K562 (cell line): ENCODE results near the gene VSTM1. TPM values are rescaled to one million over a fixed set of nuclear protein-coding genes. Genes with fewer than 3 reads are reported as not detected.

Source experiments
- ARID3B ChIP-seq: fragments of 250-450 bp; sonication (Bioruptor Pico); IDR thresholded peaks from 2 replicates; pipeline ENCODE4 v1.4.0; 2020; ENCODE audit warnings: borderline replicate concordance
- BCL6 ChIP-seq: fragments of 250-450 bp; sonication (Bioruptor Pico); IDR thresholded peaks from 2 replicates; pipeline ENCODE4 v1.4.0; 2020
- CEBPB ChIP-seq: fragments of 450-650 bp; IDR thresholded peaks from 2 replicates; pipeline ENCODE4 v1.6.1; 2016; ENCODE audit warnings: missing genetic modification characterization, missing compliant biosample characterization
- ETV5 ChIP-seq: sonication (generic); formaldehyde crosslinking; IDR thresholded peaks from 2 replicates; pipeline ENCODE4 v1.4.0; 2020; ENCODE audit warnings: low read depth, mild to moderate bottlenecking, missing genetic modification reagents
- GTF2E2 ChIP-seq: fragments of 200-800 bp; sonication (Bioruptor generic); IDR thresholded peaks from 2 replicates; pipeline ENCODE4 v1.6.1; 2016; ENCODE audit warnings: missing genetic modification characterization, missing compliant biosample characterization
- HDAC2 ChIP-seq: fragments of 450-650 bp; IDR thresholded peaks from 2 replicates; pipeline ENCODE4 v1.6.1; 2016; ENCODE audit warnings: mild to moderate bottlenecking
- LEF1 ChIP-seq: fragments of 450-650 bp; IDR thresholded peaks from 2 replicates; pipeline ENCODE4 v1.6.1; 2016; ENCODE audit warnings: mild to moderate bottlenecking
- POLR2H ChIP-seq: IDR thresholded peaks from 2 replicates; pipeline ENCODE4 v1.6.1; 2016; ENCODE audit warnings: missing genetic modification characterization, low read depth, mild to moderate bottlenecking, control low read depth, missing compliant biosample characterization, moderate library complexity
- polyA plus RNA-seq, 8 experiments: library from polyadenylated mRNA; depleted of rRNA in 4 of 8; stranded (reverse) in 5 of 8; unstranded in 3 of 8; fragments of >200 nt; fragmentation: Nextera tagmentation in 2 of 8; fragmentation: Illumina TruSeq in 1 of 8; extraction: Ambion mirVana in 2 of 8; extraction: Trizol in 1 of 8; gene quantifications; 2 replicates each; pipeline versions ENCODE4 v1.2.1 to v1.2.3, GENCODE V29; 2011 to 2014; ENCODE audit warnings: inconsistent platforms in 1 of 8, missing spikeins in 1 of 8
- total RNA-seq, 7 experiments: library from RNA; depleted of rRNA in 6 of 7; stranded (reverse); fragments of >200 nt in 6 of 7; fragmentation: Illumina TruSeq in 2 of 7; extraction: Trizol in 2 of 7; gene quantifications; 2 replicates each; pipeline versions ENCODE4 v1.2.1 to v1.2.3, GENCODE V29; 2011 to 2021; ENCODE audit warnings: low replicate concordance in 1 of 7
- TF ChIP-seq, protein P1 (sequence below), 2 experiments: IDR thresholded peaks; 2 replicates each; pipeline ENCODE4 v1.6.1; 2012; ENCODE audit warnings: improper control_type of control experiment in 2 of 2, low read depth in 2 of 2, low read length in 2 of 2, borderline replicate concordance in 1 of 2
- TF ChIP-seq, protein P2 (sequence below): fragments of 250-450 bp; sonication (Bioruptor Pico); IDR thresholded peaks from 2 replicates; pipeline ENCODE4 v1.8.0; 2021; ENCODE audit warnings: borderline replicate concordance, mild to moderate bottlenecking, moderate library complexity; ENCODE audit not compliant: poor library complexity, severe bottlenecking
- TF ChIP-seq, protein P3 (sequence below): sonication (generic); formaldehyde crosslinking; IDR thresholded peaks from 2 replicates; pipeline ENCODE4 v1.8.1; 2022; ENCODE audit warnings: missing genetic modification reagents
- TF ChIP-seq, protein P4 (sequence below): fragments of 450-650 bp; IDR thresholded peaks from 2 replicates; pipeline ENCODE4 v1.6.1; 2017; ENCODE audit warnings: antibody characterized with exemption

Gene VSTM1
- total and polyA plus RNA-seq, 9 of the 15 experiments (the other 6 are each of a cell fraction or from before 2014, with no cell fraction given), result not detected

- TF ChIP-seq, protein P1, sequence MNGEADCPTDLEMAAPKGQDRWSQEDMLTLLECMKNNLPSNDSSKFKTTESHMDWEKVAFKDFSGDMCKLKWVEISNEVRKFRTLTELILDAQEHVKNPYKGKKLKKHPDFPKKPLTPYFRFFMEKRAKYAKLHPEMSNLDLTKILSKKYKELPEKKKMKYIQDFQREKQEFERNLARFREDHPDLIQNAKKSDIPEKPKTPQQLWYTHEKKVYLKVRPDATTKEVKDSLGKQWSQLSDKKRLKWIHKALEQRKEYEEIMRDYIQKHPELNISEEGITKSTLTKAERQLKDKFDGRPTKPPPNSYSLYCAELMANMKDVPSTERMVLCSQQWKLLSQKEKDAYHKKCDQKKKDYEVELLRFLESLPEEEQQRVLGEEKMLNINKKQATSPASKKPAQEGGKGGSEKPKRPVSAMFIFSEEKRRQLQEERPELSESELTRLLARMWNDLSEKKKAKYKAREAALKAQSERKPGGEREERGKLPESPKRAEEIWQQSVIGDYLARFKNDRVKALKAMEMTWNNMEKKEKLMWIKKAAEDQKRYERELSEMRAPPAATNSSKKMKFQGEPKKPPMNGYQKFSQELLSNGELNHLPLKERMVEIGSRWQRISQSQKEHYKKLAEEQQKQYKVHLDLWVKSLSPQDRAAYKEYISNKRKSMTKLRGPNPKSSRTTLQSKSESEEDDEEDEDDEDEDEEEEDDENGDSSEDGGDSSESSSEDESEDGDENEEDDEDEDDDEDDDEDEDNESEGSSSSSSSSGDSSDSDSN (IDR thresholded peaks at IDR 0.05; ENCODE audit: borderline replicate concordance in 1 of 2, low read depth in 2 of 2, low read length in 2 of 2), result no peak
- TF ChIP-seq POLR2H (tag) (no peak), CEBPB (no peak), HDAC2 (no peak), GTF2E2 (tag) (no peak), BCL6 (CRISPR knock-in tag) (no peak), ARID3B (CRISPR knock-in tag) (no peak), ETV5 (CRISPR knock-in tag) (no peak), LEF1 (no peak)
- TF ChIP-seq, protein P2, sequence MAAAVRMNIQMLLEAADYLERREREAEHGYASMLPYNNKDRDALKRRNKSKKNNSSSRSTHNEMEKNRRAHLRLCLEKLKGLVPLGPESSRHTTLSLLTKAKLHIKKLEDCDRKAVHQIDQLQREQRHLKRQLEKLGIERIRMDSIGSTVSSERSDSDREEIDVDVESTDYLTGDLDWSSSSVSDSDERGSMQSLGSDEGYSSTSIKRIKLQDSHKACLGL (CRISPR knock-in tag), result no peak
- TF ChIP-seq, protein P3, sequence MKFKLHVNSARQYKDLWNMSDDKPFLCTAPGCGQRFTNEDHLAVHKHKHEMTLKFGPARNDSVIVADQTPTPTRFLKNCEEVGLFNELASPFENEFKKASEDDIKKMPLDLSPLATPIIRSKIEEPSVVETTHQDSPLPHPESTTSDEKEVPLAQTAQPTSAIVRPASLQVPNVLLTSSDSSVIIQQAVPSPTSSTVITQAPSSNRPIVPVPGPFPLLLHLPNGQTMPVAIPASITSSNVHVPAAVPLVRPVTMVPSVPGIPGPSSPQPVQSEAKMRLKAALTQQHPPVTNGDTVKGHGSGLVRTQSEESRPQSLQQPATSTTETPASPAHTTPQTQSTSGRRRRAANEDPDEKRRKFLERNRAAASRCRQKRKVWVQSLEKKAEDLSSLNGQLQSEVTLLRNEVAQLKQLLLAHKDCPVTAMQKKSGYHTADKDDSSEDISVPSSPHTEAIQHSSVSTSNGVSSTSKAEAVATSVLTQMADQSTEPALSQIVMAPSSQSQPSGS (CRISPR knock-in tag), result no peak
- TF ChIP-seq, protein P4, sequence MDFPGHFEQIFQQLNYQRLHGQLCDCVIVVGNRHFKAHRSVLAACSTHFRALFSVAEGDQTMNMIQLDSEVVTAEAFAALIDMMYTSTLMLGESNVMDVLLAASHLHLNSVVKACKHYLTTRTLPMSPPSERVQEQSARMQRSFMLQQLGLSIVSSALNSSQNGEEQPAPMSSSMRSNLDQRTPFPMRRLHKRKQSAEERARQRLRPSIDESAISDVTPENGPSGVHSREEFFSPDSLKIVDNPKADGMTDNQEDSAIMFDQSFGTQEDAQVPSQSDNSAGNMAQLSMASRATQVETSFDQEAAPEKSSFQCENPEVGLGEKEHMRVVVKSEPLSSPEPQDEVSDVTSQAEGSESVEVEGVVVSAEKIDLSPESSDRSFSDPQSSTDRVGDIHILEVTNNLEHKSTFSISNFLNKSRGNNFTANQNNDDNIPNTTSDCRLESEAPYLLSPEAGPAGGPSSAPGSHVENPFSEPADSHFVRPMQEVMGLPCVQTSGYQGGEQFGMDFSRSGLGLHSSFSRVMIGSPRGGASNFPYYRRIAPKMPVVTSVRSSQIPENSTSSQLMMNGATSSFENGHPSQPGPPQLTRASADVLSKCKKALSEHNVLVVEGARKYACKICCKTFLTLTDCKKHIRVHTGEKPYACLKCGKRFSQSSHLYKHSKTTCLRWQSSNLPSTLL, result no peak
Measured at GRCh38 chr19:53993448-53993847, 70.2 kb downstream of the VSTM1 start (continued).
